GM19328 (cell line): Measurements from ENCODE around the gene SCG5.
A peak's percentile ranks its signal among the peaks of the same experiment; 100 is the strongest.

Experiments used
- ATAC-seq: cut with Tn5 transposase; IDR thresholded peaks from one replicate; pipeline ENCODE4 v1.9.1; 2021; ENCODE audit warnings: mild to moderate bottlenecking, moderate library complexity; ENCODE audit not compliant: unreplicated experiment

The SCG5 gene

DNA sequence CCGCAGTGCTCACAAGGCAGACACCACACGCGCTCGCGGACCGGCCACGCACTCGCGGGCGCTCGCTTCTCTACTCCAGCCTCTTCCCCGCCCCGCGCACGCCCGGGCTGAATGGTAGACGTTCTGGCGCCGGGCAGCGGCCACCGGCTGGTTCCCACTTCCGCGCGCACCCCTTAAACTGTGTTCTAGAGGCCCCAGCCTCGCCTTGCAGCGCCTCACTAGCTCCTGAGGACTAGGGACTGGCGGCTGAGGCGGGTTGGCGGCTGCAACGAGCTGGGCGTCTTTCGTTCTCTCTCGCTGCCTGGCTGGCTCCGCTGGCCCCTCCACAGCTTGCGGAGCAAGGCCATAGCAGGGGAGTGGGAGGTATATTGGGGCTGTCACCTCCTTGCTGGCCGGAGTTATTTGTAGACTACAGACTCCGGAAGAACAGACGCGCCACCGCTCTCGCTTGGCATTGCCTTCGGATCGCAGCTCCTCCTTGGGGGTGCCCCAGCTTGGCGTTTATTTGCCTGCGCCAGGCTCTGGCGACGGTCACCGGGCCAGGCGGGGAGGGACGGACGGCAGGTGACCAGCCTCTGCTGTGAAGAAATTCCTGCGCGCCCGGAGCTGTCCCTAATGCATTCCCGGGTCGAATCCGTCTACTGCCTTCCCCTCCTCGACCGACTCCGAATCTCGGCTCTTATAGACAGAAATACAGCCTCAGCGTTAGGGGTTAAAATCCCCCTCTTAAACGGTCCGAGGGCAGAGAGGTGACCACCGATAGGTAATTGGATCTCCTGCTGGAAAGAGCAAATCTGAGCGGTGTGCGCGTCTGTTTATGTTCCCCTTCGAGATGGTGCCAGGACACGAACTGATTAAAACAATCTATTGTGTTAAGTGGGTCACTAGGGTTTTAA, 77.6 kb downstream of the SCG5 start:
- no peak for ATAC-seq

- ATAC-seq, result no peak
These were observed 80.1 kb downstream of the SCG5 start for GRCh38 chr15:32721596-32721995.

- no peak for ATAC-seq
These were observed 80.6 kb downstream of the SCG5 start for GRCh38 chr15:32722136-32722535.

- peak; percentile 92 for ATAC-seq
These were observed 81.8 kb downstream of the SCG5 start for GRCh38 chr15:32723171-32723948.

DNA sequence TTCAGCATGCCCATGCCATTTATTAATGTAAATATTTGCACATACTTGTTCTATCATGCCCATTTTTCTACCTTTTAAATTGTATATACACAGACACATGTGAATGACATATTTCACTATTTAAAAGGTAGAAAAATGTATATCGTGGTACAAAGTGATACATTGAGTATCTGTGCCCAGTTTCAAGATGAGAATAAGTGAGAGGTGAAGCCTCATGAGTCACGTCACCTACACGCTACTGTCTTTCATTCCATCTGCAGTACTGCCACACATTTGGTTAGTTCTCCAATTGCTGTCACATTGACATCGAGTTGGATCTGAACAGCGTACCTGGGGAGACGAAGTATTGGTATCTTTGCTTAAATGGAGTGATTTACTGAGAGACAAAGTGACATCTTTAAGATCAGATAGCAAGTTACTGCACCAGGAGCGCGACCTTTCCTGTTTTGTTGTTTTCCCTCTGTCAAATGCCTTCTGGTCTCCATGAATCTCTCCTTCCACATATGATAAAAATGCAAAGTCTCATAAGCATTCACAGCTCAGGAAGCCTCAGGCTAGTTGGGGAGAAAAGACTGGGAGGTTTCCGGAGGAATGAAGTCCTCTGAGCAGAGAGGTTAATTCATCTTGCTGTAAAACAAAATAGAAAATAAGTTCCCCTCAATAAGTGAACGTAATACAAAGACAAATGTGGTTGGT, 88.3 kb downstream of the SCG5 start:
- ATAC-seq, result no peak

GRCh38 chr15:32730677-32731654, 89.5 kb downstream of the SCG5 start:
- ATAC-seq, result no peak

- ATAC-seq, result no peak
These were observed 91.2 kb downstream of the SCG5 start for GRCh38 chr15:32732574-32733157.

- no peak for ATAC-seq
These were observed 91.8 kb downstream of the SCG5 start for GRCh38 chr15:32733281-32733680.

- no peak for ATAC-seq
These were observed 94.6 kb downstream of the SCG5 start for GRCh38 chr15:32735989-32736700.

DNA sequence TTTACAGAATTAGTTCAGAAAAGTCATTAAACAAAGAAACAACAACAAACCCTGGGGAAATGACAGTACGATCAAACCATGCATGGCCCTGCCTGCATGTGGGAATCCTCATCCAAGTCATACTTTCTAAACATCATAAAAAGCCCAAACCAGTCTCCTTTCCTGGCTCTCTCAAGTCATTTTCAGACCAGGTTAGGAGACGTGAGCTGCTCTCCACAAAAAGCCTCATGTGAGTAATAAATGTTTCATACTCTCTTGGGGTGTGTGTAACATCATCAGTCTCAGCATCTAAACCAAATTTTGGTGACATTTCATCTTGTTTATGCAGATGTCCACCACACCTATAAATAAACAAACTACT, 95.2 kb downstream of the SCG5 start:
- ATAC-seq, result no peak

- ATAC-seq, result no peak
These were observed 95.8 kb downstream of the SCG5 start for GRCh38 chr15:32737304-32737703.

GRCh38 chr15:32738666-32739065, 97.2 kb downstream of the SCG5 start:
- ATAC-seq, result no peak

DNA sequence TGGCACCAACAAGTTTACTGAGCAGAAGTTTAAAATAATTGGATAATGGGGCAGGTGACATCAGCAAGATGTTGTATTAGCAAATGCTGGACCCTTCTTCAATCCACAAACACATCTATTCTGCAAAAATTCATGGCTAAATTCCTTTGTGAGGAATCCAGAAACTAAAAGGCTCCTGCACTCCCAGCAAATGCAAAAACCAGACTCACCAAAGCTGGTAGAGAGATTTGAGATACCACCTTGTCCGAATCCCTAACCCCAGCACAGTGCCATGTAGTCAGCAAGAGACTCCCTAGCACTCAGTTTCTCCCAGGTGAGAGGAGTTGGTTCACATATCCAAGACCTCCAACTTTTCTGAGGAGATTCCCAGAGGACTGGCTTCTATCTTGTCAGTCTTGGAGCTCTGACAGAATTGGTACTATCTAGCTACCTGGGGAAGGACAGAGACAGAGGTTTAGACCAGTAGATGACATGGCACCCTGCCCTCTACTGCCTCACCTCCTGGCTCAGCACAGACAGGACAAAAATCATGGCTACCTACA, 98.1 kb downstream of the SCG5 start:
- ATAC-seq, result no peak

GRCh38 chr15:32743411-32744140, 102.1 kb downstream of the SCG5 start:
- ATAC-seq, result no peak

DNA sequence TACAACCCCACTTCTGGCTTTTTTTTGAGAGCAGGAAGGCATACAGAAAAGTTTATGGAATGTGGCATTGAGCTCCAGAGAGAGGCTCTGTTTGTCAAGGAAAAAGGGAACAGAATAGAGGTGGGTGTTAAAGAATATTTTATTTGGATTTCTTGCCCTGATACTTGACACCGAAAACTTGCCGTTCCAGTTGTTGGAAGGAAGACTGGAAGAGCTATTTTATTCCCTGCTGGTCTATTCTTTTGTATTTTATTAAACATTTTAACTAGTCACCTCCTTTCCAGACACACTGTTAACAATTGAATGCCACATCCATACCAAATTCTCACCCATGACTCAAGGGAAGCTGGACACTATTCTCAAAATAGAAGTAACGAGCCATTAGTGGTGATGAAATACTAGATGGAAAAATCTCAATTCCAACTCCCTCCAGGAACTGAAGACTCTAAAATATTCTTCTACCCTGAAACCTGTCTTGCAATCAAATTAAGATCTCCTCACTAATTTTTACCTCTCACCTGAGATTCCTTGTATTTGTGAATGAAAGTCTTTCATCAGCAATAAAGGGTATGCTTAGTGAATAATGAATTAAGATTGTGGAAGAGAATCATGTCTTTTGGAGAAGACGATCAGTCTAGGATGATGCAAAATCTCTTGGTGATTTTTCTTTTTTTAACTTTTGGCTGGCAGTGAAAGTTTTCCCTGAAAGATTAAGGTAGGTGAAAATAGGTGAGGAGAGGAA, 104.8 kb downstream of the SCG5 start:
- no peak for ATAC-seq
